KMS-11 (cell line): ENCODE data around the gene VENTX.

Source experiments
- H2AFZ ChIP-seq: fragments of 200-600 bp; sonication (generic); 2 replicates; pipeline ENCODE4 v1.6.1; 2016; ENCODE audit warnings: antibody characterized with exemption, mixed run types, low read depth
- H3K27ac ChIP-seq: fragments of 200-600 bp; sonication (generic); 2 replicates; pipeline ENCODE4 v1.6.1; 2016; ENCODE audit warnings: mild to moderate bottlenecking, mixed run types
- H3K27me3 ChIP-seq: fragments of 200-600 bp; sonication (generic); 2 replicates; pipeline ENCODE4 v1.6.1; 2017; ENCODE audit warnings: mild to moderate bottlenecking, low read depth, mixed run types, moderate library complexity; ENCODE audit not compliant: insufficient read depth
- H3K36me3 ChIP-seq: fragments of 200-600 bp; sonication (generic); 2 replicates; pipeline ENCODE4 v1.6.1; 2017; ENCODE audit warnings: mild to moderate bottlenecking, mixed run types; ENCODE audit not compliant: insufficient read depth
- H3K4me1 ChIP-seq: fragments of 200-600 bp; sonication (generic); 2 replicates; pipeline ENCODE4 v1.6.1; 2016; ENCODE audit warnings: mild to moderate bottlenecking, low read depth, mixed run types; ENCODE audit not compliant: poor library complexity, severe bottlenecking
- H3K4me2 ChIP-seq: fragments of 200-600 bp; sonication (generic); 2 replicates; pipeline ENCODE4 v1.7.0; 2016; ENCODE audit warnings: mild to moderate bottlenecking, mixed run types
- H3K4me3 ChIP-seq: fragments of 200-600 bp; sonication (generic); IDR thresholded peaks from 2 replicates; pipeline ENCODE4 v1.6.1; 2017; ENCODE audit warnings: low read depth, low read length, mixed read lengths; ENCODE audit not compliant: insufficient read depth
- H3K79me2 ChIP-seq: fragments of 200-600 bp; sonication (generic); 2 replicates; pipeline ENCODE4 v1.6.1; 2016; ENCODE audit warnings: low read depth, mixed run types; ENCODE audit not compliant: insufficient read depth
- H3K9ac ChIP-seq: fragments of 200-600 bp; sonication (generic); 2 replicates; pipeline ENCODE4 v1.6.1; 2016; ENCODE audit warnings: mild to moderate bottlenecking, mixed run types
- H4K20me1 ChIP-seq: fragments of 200-600 bp; sonication (generic); 2 replicates; pipeline ENCODE4 v1.6.1; 2016; ENCODE audit warnings: mild to moderate bottlenecking, mixed run types; ENCODE audit not compliant: insufficient read depth
- CTCF ChIP-seq: fragments of 200-600 bp; sonication (generic); conservative IDR thresholded peaks from 2 replicates; pipeline ENCODE4 v1.6.1; 2017; ENCODE audit warnings: low read depth, mild to moderate bottlenecking, antibody characterized with exemption, low read length, moderate library complexity, mixed read lengths

Gene VENTX

GRCh38 chr10:133235265-133235855, 2.3 kb upstream of the VENTX start:
- Histone ChIP-seq H3K4me1 (no peaks in the 10 kb centered on the region), H3K27me3 (peaks cover 47% of the 10 kb centered on the region; the same call in 1 of the 2 replicates), H3K4me3 (no peak overlapping the region), H3K36me3 (no peaks in the 10 kb centered on the region), H3K9ac (no peak overlapping the region), H3K4me2 (no peak overlapping the region), H3K27ac (no peak overlapping the region), H2AFZ (no peak overlapping the region), H4K20me1 (no peaks in the 10 kb centered on the region), H3K79me2 (no peaks in the 10 kb centered on the region)
- no peak for TF ChIP-seq CTCF

GRCh38 chr10:133235932-133236331, 1.7 kb upstream of the VENTX start:
- Histone ChIP-seq H4K20me1 (no peaks in the 10 kb centered on the region), H3K27me3 (peaks cover 52% of the 10 kb centered on the region; the same call in 1 of the 2 replicates), H3K27ac (no peak overlapping the region), H3K4me1 (no peaks in the 10 kb centered on the region), H3K79me2 (no peaks in the 10 kb centered on the region), H3K4me3 (no peak overlapping the region), H2AFZ (no peak overlapping the region), H3K36me3 (no peaks in the 10 kb centered on the region), H3K9ac (no peak overlapping the region), H3K4me2 (no peak overlapping the region)
- TF ChIP-seq CTCF = no peak

DNA sequence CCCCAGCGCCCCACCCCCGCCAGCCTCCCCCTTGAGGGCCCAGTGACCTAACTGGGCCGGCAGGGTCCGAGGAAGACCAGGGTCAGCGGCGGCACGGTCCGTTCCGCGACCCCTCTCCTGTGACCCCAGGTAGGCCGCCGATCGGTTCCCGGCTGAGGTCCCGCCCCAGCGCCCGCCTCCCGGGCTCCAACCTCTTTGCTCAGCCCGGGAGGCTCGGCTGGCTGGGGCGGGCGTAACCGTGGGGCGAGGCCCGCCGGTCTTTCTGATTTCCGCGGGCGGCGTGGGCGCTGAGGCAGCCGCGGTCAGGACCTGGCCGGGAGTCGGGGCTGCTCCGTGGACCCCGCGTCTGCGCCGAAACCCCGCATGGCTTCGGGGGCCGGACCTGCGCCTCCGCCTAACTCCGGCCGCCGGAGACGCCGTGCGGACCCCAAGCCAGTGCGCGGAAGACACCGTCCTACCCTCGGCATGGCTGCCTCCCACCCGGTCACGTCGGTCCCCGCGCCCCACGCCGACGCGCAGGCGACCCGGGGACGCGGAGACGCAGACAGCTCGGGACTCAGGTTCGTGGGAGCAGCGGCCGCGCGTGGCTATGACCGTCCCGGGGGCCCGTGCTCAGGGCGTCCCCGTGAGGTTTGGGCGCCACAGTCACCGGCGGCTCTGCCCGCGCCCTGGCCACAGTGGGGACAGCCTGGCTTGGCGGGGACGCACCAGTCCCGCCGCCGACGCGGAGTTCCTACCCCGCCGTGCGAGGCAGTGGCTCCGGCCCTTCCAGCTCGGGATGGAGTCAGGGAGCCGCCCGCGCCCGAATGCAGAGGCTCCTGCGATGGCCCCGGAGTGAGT, 1.0 kb upstream of the VENTX start:
- Histone ChIP-seq H3K4me1 (no peaks in the 10 kb centered on the region), H3K27me3 (peaks cover 58% of the 10 kb centered on the region; the same call in 1 of the 2 replicates), H3K27ac (no peak overlapping the region), H2AFZ (no peak overlapping the region), H3K4me2 (no peak overlapping the region), H4K20me1 (no peaks in the 10 kb centered on the region), H3K9ac (no peak overlapping the region), H3K4me3 (no peak overlapping the region), H3K36me3 (no peaks in the 10 kb centered on the region), H3K79me2 (no peaks in the 10 kb centered on the region)
- TF ChIP-seq CTCF = no peak

DNA sequence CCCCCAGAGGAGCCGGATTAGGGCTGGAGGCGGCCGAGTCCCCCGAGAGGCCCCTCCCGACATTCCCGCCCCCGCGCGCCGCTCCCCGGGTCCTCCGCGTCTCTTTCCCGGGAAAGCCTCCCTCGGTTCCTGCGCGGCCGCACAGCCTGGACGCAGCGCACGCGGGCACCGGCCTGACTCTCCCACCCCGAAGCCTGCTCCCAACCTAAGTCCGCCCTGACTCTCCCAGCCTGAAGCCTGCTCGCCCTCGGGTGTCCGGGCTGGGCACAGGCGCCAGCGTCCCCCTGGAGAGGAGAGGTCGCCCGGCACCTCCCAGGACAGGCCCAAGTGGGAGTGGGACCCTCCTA, 441 bp upstream of the VENTX start:
- Histone ChIP-seq H3K27me3 (peaks cover 59% of the 10 kb centered on the region; the same call in 1 of the 2 replicates), H3K27ac (no peak overlapping the region), H3K79me2 (no peaks in the 10 kb centered on the region), H3K4me3 (no peak overlapping the region), H2AFZ (no peak overlapping the region), H4K20me1 (no peaks in the 10 kb centered on the region), H3K4me1 (no peaks in the 10 kb centered on the region), H3K36me3 (no peaks in the 10 kb centered on the region), H3K9ac (no peak overlapping the region), H3K4me2 (no peak overlapping the region)
- TF ChIP-seq CTCF = no peak
